HG02870 (cell line): ENCODE results near the gene HES6.

ENCODE experiments used
- ATAC-seq: cut with Tn5 transposase; IDR thresholded peaks from one replicate; pipeline ENCODE4 v1.9.1; 2021; ENCODE audit warnings: mild to moderate bottlenecking, moderate library complexity; ENCODE audit not compliant: unreplicated experiment

Gene HES6

DNA sequence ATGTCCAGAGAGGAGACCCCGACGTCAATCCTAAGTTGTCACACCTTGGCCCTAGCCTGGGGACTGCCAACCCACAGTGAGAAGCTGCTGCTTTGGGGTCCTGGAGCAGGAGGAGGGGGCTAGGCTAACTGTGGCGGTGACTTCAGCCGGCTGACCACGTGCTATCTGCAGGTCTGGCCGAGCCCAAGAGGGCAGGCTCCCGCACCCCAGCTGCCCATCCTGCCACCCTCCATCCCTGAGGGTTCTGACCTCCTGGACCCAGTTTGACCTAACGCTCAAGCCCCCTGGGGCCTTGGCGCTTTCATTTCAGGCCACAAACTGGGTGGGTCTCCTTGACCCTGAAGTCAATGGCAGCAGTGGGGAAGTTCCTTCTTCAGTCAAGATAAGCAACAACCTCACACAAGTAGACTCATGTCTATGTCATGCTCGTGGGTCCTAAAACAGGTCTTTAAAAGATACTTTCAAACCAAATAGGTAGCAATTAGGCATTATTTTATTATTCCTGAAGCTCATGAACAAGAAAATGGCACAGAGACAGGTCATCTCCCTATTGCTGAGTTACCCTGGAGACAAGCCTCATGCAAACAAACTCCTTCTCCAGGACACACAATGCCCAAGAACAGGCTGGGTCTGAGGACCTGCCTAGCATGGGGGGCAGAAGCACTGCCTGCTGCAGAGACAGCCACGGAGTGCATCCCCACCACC is 2.3 kb downstream of the HES6 start:
- ATAC-seq, result no peak

GRCh38 chr2:238236571-238236970 is 3.3 kb downstream of the HES6 start:
- ATAC-seq, result no peak

GRCh38 chr2:238235856-238236255 is 4.0 kb downstream of the HES6 start:
- no peak for ATAC-seq

GRCh38 chr2:238235331-238235732 is 4.5 kb downstream of the HES6 start:
- no peak for ATAC-seq

DNA sequence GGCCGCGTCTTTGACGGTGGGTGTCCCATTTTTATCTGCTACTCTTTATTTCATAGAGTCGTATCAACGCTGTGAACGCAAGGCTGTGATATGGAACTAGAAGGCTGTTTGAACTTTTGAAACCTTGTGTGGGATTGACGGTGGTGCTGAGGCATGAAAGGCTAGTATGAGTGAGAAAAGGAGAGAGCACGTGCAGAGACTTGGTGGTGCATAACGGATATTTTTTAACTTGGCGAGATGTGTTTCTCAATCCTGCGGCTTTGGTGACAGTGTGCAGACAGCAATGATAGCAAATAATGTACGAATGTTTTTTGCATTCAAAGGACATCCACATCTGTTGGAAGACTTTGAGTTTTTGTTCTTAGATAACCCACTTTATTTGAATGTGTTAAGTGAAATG is 6.2 kb downstream of the HES6 start:
- ATAC-seq, result no peak

- ATAC-seq, result no peak
Measured at GRCh38 chr2:238231809-238232208, 8.0 kb downstream of the HES6 start.

DNA sequence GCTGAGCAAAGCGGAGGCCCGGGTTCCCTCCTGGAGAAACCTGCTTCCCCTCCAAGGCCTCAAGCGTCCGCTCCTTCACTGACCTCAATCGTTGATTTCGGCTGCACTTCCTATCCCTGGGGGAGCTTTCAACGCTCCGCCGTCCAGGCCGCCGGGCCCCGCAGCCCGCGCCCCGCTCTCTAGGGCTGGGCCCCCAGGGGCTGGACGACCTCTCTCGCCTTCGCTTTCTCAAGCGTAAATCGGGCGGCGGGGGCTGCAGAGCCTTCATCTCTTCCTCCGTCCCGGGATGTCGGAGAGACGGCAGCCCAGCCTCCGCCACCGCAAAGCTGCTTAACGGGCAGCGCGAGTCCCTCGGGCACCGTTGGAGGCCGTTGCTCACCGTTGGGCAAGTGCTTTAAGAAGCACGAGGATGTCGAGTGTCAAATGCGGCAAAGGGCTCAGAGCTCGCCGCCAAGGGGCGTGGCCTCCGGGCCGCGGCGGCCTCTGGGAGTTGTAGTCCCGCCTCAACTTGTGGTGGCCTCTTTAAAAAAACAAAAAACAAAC is 8.5 kb downstream of the HES6 start:
- ATAC-seq, result no peak

GRCh38 chr2:238230699-238231098 is 9.1 kb downstream of the HES6 start:
- no peak for ATAC-seq

DNA sequence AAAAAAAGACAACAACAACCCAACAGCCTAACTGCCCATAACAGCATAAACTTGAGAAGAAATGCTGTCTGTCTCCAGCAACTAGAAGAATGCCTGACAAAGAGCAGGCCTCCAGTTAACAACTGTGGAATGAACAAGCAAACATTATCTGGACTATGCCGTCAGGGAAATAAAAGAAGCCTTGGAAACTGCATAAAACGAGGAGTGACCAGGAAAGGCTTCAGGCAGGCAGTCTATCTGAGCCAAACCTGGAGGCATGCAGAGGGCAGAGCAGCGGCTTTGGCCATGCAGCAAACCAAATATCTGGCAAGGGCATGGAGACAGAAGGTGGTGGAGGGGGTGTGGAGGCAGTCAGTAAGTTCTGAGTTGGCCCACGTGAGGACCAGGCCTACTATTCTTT is 11.1 kb downstream of the HES6 start:
- no peak for ATAC-seq

GRCh38 chr2:238227587-238228032 is 12.2 kb downstream of the HES6 start:
- no peak for ATAC-seq

- no peak for ATAC-seq
Measured at GRCh38 chr2:238226698-238227586, 12.9 kb downstream of the HES6 start.

- no peak for ATAC-seq
Measured at GRCh38 chr2:238225911-238226697, 13.7 kb downstream of the HES6 start.

- no peak for ATAC-seq
Measured at GRCh38 chr2:238225121-238225520, 14.7 kb downstream of the HES6 start.

GRCh38 chr2:238224356-238225035 is 15.3 kb downstream of the HES6 start:
- ATAC-seq, result no peak

DNA sequence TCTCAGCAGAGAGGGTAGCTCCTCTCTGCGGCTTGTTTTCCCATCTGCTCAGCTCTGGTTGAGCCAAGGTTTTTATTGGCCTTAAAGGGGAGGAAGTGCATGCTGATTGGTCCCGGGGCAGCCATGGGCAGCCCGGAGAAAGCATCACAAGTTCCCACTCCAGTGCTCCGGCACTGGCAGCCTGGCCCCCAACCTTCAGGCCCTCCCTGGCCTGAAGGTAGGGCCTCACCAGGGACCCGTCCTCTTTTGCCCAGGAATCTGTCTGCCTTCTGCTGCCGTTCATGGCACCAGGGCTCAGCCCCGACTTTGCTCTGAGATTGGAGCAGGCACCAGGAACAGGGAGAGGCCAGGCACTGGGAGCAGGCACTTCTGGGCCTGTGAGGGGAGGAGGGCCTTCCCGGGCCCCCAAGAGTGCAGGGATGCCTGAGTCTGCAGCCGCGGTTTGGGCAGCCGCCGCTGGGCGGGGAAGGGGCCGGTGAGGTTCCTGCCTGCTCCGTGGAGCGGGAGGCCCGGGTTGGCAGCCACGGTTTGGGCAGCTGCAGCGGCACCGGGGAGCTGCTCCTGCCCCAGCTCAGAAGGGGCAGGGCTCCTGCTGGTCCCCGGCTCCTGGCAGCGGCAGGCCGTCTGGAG is 18.8 kb downstream of the HES6 start:
- ATAC-seq, result no peak

DNA sequence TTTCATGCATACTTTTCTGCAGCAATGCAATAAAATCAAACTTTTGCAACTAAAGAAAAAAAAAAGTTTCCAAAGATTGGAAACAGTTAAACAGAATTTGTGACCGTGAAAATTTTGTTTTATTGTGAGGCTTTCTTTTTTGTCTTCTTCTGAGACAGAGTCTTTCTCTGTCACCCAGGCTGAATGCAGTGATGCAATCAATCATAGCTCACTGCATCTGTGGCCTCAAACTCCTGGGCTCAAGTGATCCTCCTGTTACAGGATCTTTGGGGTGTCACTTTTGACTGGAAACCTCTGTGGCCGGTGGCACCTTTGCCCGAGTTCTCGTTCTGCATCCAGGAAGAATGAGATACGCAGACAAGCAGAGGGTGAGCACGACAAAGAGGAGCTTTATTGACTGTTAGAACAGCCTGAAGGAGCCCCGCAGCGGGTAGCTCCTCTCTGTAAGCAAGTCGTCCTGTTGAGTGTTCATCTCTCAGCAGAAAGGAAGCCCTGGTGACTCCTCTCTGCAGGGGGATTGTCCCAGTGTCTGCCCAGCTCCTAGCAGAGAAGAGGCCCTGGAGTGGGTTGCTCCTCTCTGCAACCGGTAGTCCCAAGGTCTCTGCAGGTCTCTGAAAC is 19.5 kb downstream of the HES6 start:
- ATAC-seq, result no peak

DNA sequence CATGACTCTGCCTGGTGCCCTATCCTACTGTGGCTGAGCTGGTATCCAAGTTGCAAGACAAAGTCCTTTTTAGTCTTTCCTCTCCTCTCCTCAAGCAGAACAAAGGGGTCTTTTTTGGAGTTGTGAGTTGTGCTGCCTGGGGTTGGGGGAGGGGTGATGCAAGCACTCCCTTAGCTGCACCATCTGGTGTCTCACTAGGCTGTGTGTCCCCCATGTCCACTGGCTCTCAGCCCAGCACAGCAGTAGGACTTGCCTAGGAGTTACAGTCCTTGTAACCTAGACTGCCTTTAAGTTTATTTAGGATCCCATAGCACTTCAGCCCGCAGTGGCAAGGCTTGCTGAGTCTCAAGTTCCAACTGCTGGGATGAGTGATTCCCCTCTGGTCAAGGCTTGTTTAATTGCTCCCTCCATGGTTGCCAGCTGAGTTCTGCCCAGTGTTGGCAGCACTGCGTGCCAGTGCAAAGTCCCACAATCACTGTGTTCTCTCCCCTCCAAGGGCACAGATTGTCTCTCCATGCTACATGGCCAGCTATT is 23.1 kb downstream of the HES6 start:
- no peak for ATAC-seq

GRCh38 chr2:238207006-238207405 is 32.8 kb downstream of the HES6 start:
- no peak for ATAC-seq

- ATAC-seq, result peak; percentile 22
Measured at GRCh38 chr2:238203973-238204683, 35.7 kb downstream of the HES6 start.
